Hematopoietic multipotent progenitor cell treated with erythropoietin and hydrocortisone succinate and interleukin-3 and kit ligand, for 8 days (in vitro differentiated cells): ENCODE measurements around the gene CEP89.
"Not testable (repeated sequence)": the region's sequence is repeated elsewhere in the genome, so short reads cannot be mapped to it uniquely, and the experiment has no call there.

ENCODE experiments used
- DNase-seq: peaks from one replicate; pipeline ENCODE4 v3.0.0-alpha.2; 2015

Gene CEP89

GRCh38 chr19:32971715-32972540 is at the start of gene CEP89, which contains the start of gene FAAP24:
Gene CEP89, minus strand, starts transcription at chr19:32971958. Its CDS starts 84 bp downstream, at chr19:32971874.
Gene FAAP24, plus strand, starts transcription at chr19:32972242. Its CDS starts 955 bp downstream, at chr19:32973197.
- peak; percentile 99 for DNase-seq

- not testable (repeated sequence) for DNase-seq
Observed at GRCh38 chr19:33010891-33011290, 39.1 kb upstream of the CEP89 start.

GRCh38 chr19:33008738-33009137 is 37.0 kb upstream of the CEP89 start:
- no peak for DNase-seq

- DNase-seq = no peak
Observed at GRCh38 chr19:33005440-33005839, 33.7 kb upstream of the CEP89 start.

- not testable (repeated sequence) for DNase-seq
Observed at GRCh38 chr19:33003424-33004024, 31.8 kb upstream of the CEP89 start.

- DNase-seq = not testable (repeated sequence)
Observed at GRCh38 chr19:33002126-33002865, 30.5 kb upstream of the CEP89 start.

- DNase-seq = no peak
Observed at GRCh38 chr19:33000910-33001309, 29.2 kb upstream of the CEP89 start.

- DNase-seq = no peak
Observed at GRCh38 chr19:33000510-33000909, 28.8 kb upstream of the CEP89 start.

GRCh38 chr19:32998722-32999121 is 27.0 kb upstream of the CEP89 start:
- DNase-seq = no peak

- DNase-seq = no peak
Observed at GRCh38 chr19:32997716-32998355, 26.1 kb upstream of the CEP89 start.

- DNase-seq = not testable (repeated sequence)
Observed at GRCh38 chr19:32997061-32997464, 25.3 kb upstream of the CEP89 start.

- not testable (repeated sequence) for DNase-seq
Observed at GRCh38 chr19:32995966-32996365, 24.2 kb upstream of the CEP89 start.

GRCh38 chr19:32988724-32989123 is 17.0 kb upstream of the CEP89 start:
- DNase-seq = no peak

GRCh38 chr19:32988254-32988653 is 16.5 kb upstream of the CEP89 start:
- DNase-seq = not testable (repeated sequence)

- DNase-seq = not testable (repeated sequence)
Observed at GRCh38 chr19:32982488-32982887, 10.7 kb upstream of the CEP89 start.

GRCh38 chr19:32979807-32980206 is 8.0 kb upstream of the CEP89 start:
- not testable (repeated sequence) for DNase-seq

GRCh38 chr19:32977813-32978212 is 6.1 kb upstream of the CEP89 start:
- DNase-seq = not testable (repeated sequence)

GRCh38 chr19:32977280-32977679 is 5.5 kb upstream of the CEP89 start:
- no peak for DNase-seq

GRCh38 chr19:32976223-32976805 is 4.6 kb upstream of the CEP89 start:
- DNase-seq = peak; percentile 75

GRCh38 chr19:32971012-32971595 is 654 bp downstream of the CEP89 start:
- no peak for DNase-seq

- no peak for DNase-seq
Observed at GRCh38 chr19:32969549-32969948, 2.2 kb downstream of the CEP89 start.

GRCh38 chr19:32966750-32967149 is 5.0 kb downstream of the CEP89 start:
- no peak for DNase-seq
